NCI-H1694 (cell line): ENCODE measurements around the gene USP17L15.
"Not testable (repeated sequence)": the region's sequence is repeated elsewhere in the genome, so short reads cannot be mapped to it uniquely, and the experiment has no call there.

Source experiments
- DNase-seq: peaks from one replicate; lab custom pipeline; 2025; lab: John Stamatoyannopoulos, UW

The USP17L15 gene, protein sequence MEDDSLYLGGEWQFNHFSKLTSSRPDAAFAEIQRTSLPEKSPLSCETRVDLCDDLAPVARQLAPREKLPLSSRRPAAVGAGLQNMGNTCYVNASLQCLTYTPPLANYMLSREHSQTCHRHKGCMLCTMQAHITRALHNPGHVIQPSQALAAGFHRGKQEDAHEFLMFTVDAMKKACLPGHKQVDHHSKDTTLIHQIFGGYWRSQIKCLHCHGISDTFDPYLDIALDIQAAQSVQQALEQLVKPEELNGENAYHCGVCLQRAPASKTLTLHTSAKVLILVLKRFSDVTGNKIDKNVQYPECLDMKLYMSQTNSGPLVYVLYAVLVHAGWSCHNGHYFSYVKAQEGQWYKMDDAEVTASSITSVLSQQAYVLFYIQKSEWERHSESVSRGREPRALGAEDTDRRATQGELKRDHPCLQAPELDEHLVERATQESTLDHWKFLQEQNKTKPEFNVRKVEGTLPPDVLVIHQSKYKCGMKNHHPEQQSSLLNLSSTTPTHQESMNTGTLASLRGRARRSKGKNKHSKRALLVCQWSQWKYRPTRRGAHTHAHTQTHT

DNA sequence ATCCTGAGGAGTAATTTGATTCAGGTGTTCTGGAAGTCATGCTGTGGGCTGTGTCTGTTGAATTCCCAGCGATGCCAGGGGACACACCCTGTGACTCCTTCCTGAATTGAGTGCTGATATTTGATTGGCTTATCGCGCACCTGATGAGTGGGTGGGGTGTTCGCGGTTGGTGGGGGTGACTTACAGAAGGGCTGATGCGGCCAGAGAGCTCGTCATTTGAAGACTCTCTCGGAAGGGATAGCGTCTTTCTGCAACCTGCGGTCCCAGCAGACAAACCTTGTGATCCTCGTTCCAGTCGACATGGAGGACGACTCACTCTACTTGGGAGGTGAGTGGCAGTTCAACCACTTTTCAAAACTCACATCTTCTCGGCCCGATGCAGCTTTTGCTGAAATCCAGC lies at the start of gene USP17L15:
Gene USP17L15, plus strand, starts transcription at position 301 of the 400 bp plus-strand sequence. Its CDS starts 0 bp downstream, at position 301.
- not testable (repeated sequence) for DNase-seq

DNA sequence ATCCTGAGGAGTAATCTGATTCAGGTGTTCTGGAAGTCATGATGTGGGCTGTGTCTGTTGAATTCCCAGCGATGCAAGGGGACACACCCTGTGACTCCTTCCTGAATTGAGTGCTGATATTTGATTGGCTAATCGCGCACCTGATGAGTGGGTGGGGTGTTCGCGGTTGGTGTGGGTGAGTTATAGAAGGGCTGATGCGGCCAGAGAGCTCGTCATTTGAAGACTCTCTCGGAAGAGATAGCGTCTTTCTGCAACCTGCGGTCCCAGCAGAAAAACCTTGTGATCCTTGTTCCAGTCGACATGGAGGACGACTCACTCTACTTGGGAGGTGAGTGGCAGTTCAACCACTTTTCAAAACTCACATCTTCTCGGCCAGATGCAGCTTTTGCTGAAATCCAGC lies 23.8 kb upstream of the USP17L15 start, which contains the start of gene USP17L10:
Gene USP17L10, plus strand, starts transcription at position 301 of the 400 bp plus-strand sequence. Its CDS starts 0 bp downstream, at position 301.
- DNase-seq = not testable (repeated sequence)

DNA sequence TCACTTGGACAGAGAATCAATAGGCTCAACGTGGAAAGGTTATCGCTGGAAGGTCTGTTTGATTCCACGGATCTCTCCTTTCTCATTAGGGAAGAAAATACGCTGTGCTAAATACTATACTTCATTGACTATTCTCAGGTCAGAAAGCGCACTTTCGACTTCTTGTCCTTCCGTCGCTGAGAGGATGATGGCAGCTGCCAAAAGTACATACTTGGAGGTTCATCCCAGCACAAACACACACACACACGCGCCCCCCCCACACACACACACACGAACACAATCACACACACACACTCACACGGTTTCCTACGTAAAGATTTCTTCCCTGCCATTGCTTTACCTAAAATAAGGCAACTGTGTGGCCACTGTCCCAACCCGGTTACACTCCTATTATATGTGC lies 19.5 kb upstream of the USP17L15 start:
- not testable (repeated sequence) for DNase-seq

DNA sequence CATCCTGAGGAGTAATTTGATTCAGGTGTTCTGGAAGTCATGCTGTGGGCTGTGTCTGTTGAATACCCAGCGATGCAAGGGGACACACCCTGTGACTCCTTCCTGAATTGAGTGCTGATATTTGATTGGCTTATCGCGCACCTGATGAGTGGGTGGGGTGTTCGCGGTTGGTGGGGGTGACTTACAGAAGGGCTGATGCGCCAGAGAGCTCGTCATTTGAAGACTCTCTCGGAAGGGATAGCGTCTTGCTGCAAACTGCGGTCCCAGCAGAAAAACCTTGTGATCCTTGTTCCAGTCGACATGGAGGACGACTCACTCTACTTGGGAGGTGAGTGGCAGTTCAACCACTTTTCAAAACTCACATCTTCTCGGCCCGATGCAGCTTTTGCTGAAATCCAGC lies 19.1 kb upstream of the USP17L15 start, which contains the start of gene USP17L11:
Gene USP17L11, plus strand, starts transcription at position 301 of the 400 bp plus-strand sequence. Its CDS starts 0 bp downstream, at position 301.
- DNase-seq = not testable (repeated sequence)

DNA sequence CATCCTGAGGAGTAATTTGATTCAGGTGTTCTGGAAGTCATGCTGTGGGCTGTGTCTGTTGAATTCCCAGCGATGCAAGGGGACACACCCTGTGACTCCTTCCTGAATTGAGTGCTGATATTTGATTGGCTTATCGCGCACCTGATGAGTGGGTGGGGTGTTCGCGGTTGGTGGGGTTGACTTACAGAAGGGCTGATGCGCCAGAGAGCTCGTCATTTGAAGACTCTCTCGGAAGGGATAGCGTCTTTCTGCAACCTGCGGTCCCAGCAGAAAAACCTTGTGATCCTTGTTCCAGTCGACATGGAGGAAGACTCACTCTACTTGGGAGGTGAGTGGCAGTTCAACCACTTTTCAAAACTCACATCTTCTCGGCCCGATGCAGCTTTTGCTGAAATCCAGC lies 14.3 kb upstream of the USP17L15 start, which contains the start of gene USP17L12:
Gene USP17L12, plus strand, starts transcription at position 301 of the 400 bp plus-strand sequence. Its CDS starts 0 bp downstream, at position 301.
- DNase-seq = not testable (repeated sequence)

DNA sequence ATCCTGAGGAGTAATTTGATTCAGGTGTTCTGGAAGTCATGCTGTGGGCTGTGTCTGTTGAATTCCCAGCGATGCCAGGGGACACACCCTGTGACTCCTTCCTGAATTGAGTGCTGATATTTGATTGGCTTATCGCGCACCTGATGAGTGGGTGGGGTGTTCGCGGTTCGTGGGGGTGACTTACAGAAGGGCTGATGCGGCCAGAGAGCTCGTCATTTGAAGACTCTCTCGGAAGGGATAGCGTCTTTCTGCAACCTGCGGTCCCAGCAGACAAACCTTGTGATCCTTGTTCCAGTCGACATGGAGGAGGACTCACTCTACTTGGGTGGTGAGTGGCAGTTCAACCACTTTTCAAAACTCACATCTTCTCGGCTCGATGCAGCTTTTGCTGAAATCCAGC lies 9.6 kb upstream of the USP17L15 start, which contains the start of gene USP17L13:
Gene USP17L13, plus strand, starts transcription at position 301 of the 400 bp plus-strand sequence. Its CDS starts 0 bp downstream, at position 301.
- not testable (repeated sequence) for DNase-seq

DNA sequence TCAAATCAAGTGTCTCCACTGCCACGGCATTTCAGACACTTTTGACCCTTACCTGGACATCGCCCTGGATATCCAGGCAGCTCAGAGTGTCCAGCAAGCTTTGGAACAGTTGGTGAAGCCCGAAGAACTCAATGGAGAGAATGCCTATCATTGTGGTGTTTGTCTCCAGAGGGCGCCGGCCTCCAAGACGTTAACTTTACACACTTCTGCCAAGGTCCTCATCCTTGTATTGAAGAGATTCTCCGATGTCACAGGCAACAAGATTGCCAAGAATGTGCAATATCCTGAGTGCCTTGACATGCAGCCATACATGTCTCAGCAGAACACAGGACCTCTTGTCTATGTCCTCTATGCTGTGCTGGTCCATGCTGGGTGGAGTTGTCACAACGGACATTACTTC lies 3.9 kb upstream of the USP17L15 start:
- DNase-seq = not testable (repeated sequence)

DNA sequence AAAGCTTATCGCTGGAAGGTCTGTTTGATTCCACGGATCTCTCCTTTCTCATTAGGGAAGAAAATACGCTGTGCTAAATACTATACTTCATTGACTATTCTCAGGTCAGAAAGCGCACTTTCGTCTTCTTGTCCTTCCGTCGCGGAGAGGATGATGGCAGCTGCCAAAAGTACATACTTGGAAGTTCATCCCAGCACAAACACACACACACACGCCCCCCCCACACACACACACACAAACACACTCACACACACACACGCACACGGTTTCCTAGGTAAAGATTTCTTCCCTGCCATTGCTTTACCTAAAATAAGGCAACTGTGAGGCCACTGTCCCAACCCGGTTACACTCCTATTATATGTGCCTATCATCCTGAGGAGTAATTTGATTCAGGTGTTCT lies 4.3 kb downstream of the USP17L15 start:
- DNase-seq = not testable (repeated sequence)

DNA sequence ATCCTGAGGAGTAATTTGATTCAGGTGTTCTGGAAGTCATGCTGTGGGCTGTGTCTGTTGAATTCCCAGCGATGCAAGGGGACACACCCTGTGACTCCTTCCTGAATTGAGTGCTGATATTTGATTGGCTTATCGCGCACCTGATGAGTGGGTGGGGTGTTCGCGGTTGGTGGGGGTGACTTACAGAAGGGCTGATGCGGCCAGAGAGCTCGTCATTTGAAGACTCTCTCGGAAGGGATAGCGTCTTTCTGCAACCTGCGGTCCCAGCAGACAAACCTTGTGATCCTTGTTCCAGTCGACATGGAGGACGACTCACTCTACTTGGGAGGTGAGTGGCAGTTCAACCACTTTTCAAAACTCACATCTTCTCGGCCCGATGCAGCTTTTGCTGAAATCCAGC lies 9.4 kb downstream of the USP17L15 start, which contains the start of gene USP17L17:
Gene USP17L17, plus strand, starts transcription at position 301 of the 400 bp plus-strand sequence. Its CDS starts 0 bp downstream, at position 301.
- not testable (repeated sequence) for DNase-seq

DNA sequence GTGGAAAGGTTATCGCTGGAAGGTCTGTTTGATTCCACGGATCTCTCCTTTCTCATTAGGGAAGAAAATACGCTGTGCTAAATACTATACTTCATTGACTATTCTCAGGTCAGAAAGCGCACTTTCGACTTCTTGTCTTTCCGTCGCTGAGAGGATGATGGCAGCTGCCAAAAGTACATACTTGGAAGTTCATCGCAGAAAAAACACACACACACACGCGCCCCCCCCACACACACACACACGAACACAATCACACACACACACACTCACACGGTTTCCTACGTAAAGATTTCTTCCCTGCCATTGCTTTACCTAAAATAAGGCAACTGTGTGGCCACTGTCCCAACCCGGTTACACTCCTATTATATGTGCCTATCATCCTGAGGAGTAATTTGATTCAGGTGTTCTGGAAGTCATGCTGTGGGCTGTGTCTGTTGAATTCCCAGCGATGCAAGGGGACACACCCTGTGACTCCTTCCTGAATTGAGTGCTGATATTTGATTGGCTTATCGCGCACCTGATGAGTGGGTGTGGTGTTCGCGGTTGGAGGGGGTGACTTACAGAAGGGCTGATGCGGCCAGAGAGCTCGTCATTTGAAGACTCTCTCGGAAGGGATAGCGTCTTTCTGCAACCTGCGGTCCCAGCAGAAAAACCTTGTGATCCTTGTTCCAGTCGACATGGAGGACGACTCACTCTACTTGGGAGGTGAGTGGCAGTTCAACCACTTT lies 13.9 kb downstream of the USP17L15 start, which contains the start of gene USP17L18:
Gene USP17L18, plus strand, starts transcription at position 678 of the 728 bp plus-strand sequence. Its CDS starts 0 bp downstream, at position 678.
- DNase-seq = not testable (repeated sequence)

DNA sequence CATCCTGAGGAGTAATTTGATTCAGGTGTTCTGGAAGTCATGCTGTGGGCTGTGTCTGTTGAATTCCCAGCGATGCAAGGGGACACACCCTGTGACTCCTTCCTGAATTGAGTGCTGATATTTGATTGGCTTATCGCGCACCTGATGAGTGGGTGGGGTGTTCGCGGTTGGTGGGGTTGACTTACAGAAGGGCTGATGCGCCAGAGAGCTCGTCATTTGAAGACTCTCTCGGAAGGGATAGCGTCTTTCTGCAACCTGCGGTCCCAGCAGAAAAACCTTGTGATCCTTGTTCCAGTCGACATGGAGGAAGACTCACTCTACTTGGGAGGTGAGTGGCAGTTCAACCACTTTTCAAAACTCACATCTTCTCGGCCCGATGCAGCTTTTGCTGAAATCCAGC lies 18.9 kb downstream of the USP17L15 start, which contains the start of gene USP17L19:
Gene USP17L19, plus strand, starts transcription at position 301 of the 400 bp plus-strand sequence. Its CDS starts 0 bp downstream, at position 301.
- not testable (repeated sequence) for DNase-seq

DNA sequence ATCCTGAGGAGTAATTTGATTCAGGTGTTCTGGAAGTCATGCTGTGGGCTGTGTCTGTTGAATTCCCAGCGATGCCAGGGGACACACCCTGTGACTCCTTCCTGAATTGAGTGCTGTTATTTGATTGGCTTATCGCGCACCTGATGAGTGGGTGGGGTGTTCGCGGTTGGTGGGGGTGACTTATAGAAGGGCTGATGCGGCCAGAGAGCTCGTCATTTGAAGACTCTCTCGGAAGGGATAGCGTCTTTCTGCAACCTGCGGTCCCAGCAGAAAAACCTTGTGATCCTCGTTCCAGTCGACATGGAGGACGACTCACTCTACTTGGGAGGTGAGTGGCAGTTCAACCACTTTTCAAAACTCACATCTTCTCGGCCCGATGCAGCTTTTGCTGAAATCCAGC lies 23.6 kb downstream of the USP17L15 start, which contains the start of gene USP17L20:
Gene USP17L20, plus strand, starts transcription at position 301 of the 400 bp plus-strand sequence. Its CDS starts 0 bp downstream, at position 301.
- not testable (repeated sequence) for DNase-seq

DNA sequence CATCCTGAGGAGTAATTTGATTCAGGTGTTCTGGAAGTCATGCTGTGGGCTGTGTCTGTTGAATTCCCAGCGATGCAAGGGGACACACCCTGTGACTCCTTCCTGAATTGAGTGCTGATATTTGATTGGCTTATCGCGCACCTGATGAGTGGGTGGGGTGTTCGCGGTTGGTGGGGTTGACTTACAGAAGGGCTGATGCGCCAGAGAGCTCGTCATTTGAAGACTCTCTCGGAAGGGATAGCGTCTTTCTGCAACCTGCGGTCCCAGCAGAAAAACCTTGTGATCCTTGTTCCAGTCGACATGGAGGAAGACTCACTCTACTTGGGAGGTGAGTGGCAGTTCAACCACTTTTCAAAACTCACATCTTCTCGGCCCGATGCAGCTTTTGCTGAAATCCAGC lies 28.4 kb downstream of the USP17L15 start, which contains the start of gene USP17L21:
Gene USP17L21, plus strand, starts transcription at position 301 of the 400 bp plus-strand sequence. Its CDS starts 0 bp downstream, at position 301.
- DNase-seq = not testable (repeated sequence)

DNA sequence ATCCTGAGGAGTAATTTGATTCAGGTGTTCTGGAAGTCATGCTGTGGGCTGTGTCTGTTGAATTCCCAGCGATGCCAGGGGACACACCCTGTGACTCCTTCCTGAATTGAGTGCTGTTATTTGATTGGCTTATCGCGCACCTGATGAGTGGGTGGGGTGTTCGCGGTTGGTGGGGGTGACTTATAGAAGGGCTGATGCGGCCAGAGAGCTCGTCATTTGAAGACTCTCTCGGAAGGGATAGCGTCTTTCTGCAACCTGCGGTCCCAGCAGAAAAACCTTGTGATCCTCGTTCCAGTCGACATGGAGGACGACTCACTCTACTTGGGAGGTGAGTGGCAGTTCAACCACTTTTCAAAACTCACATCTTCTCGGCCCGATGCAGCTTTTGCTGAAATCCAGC lies 33.1 kb downstream of the USP17L15 start, which contains the start of gene USP17L22:
Gene USP17L22, plus strand, starts transcription at position 301 of the 400 bp plus-strand sequence. Its CDS starts 0 bp downstream, at position 301.
- not testable (repeated sequence) for DNase-seq

DNA sequence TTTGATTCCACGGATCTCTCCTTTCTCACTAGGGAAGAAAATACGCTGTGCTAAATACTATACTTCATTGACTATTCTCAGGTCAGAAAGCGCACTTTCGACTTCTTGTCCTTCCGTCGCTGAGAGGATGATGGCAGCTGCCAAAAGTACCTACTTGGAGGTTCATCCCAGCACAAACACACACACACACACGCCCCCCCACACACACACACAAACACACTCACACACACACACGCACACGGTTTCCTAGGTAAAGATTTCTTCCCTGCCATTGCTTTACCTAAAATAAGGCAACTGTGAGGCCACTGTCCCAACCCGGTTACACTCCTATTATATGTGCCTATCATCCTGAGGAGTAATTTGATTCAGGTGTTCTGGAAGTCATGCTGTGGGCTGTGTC lies 37.5 kb downstream of the USP17L15 start:
- DNase-seq = not testable (repeated sequence)
